ENCODE measurements around the gene AURKAIP1.

DNA sequence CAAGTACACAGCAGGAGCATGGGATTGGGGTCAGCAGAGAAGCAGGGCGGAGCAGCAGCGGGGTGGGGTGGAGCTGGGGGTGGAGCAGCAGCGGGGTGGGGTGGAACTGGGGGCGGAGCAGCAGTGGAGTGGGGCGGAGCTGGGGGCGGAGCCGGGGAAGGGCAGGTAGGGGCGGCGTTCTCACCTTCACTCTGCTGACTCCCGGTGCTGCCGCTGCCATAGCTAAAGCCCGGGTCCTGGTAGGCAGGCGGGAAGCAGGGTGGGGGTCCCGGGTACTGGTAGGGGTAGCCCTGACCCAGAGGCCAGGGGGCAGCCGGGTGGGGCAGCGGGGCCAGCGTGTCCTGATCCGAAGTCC, 37.2 kb downstream of the AURKAIP1 start:
- TF ChIP-seq CTCF (conservative IDR thresholded peaks at IDR 0.05) = no peak
- TF ChIP-seq EZH2 (IDR thresholded peaks at IDR 0.05; ENCODE audit: low read depth) = no peak

All from PC-9 (cell line).